Measurements from ENCODE around the gene SEPTIN11. TPM values are rescaled to one million over a fixed set of nuclear protein-coding genes. Genes with fewer than 3 reads are reported as not detected.

The SEPTIN11 gene
- total RNA-seq (100 to 1,000 TPM; 104 to 126 TPM), polyA plus RNA-seq (10 to 100 TPM; 20.4 to 24.5 TPM)
- long read RNA-seq, donor 1, full-length matches to known transcripts: 23 of 301 reads
- long read RNA-seq, donor 1, partial matches to known transcripts: 130 of 301 reads
- long read RNA-seq, donor 1, other reads (novel, unspliced or antisense): 148 of 301 reads
- long read RNA-seq, donor 2, full-length matches to known transcripts: 8 of 115 reads
- long read RNA-seq, donor 2, partial matches to known transcripts: 53 of 115 reads
- long read RNA-seq, donor 2, other reads (novel, unspliced or antisense): 54 of 115 reads
- long read RNA-seq, donor 3, full-length matches to known transcripts: 12 of 188 reads
- long read RNA-seq, donor 3, partial matches to known transcripts: 66 of 188 reads
- long read RNA-seq, donor 3, other reads (novel, unspliced or antisense): 110 of 188 reads
- long read RNA-seq, donor 4, full-length matches to known transcripts: 10 of 21 reads
- long read RNA-seq, donor 4, partial matches to known transcripts: 11 of 21 reads
- long read RNA-seq, donor 4, other reads (novel, unspliced or antisense): 0 of 21 reads
- long read RNA-seq, donor 5, full-length matches to known transcripts: 37 of 347 reads
- long read RNA-seq, donor 5, partial matches to known transcripts: 153 of 347 reads
- long read RNA-seq, donor 5, other reads (novel, unspliced or antisense): 157 of 347 reads

DNA sequence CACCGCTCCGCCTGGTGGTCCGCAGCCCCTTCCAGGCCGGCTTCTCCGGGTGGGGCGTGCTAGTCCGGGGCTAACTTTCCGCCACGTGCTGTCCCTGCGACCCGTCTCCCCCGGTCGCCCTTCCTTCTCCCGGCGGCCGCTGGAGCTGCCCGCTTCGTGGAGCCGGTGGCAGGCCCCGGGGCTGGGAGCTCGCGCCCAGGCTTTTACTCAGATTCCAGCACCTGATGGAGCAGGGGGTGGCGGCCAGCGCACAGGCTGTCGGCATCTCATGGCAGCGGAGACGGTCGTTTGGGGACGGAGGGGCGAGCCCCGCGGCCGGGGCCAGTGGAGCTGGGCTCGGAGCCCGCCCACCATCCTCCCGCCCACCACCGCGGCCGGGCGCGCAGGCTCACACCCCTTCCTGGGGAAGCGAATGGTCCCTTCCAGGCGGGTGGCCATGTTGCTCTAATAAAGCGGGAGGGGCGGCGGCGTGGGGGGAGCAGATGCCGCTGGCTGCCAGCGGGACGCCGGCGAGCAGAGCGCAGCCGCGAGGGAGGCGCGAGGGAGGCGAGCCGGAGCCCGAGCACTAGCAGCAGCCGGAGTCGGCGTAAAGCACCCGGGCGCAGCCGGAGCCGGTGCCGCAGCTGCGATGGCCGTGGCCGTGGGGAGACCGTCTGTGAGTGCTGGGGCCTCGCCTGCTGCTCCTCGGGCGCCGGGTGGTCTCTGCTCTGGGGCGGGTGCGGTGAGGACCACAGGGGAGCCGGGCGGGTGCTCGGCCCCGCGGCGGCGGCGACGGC, at the start of gene SEPTIN11:
Gene SEPTIN11 (plus strand): TSS at position 477 of the 776 bp plus-strand sequence. CDS start 152 bp downstream, at position 629.
- H3K4me1 ChIP-seq (ENCODE audit: control insufficient read depth in 5 of 5, insufficient read depth in 5 of 5, low read length in 5 of 5): peaks cover 2 to 44% (median 12%) of the 10 kb centered on the region in 5 donors
- H3K27me3 ChIP-seq (ENCODE audit: control insufficient read depth in 3 of 3, insufficient read depth in 3 of 3, low read length in 2 of 3): no peaks in the 10 kb centered on the region
- 0% methylated on average over 71 to 87 of the region's 87 CpGs for WGBS, 2 donors
- H3K4me3 ChIP-seq: peak within 1 kb of the TSS; percentile 87
- ATAC-seq (ENCODE audit: insufficient read depth, low FRiP score): peak; percentile 89
- H3K27ac ChIP-seq (ENCODE audit: low read depth in 1 of 2, low read length in 1 of 2): peak within 1 kb of the TSS; percentile 84 to 93
- no peaks in the 10 kb centered on the region for H3K9me3 ChIP-seq (ENCODE audit: control insufficient read depth in 4 of 4, insufficient read depth in 3 of 4, low read length in 3 of 4)
- H3K36me3 ChIP-seq (ENCODE audit: control insufficient read depth in 4 of 4, insufficient read depth in 4 of 4, low read length in 4 of 4): no peaks in the 10 kb centered on the region
- DNase-seq: peak; percentile 97 to 98 (median 97)
- peak within 1 kb of the TSS; percentile 50 to 61 for H3K9ac ChIP-seq (ENCODE audit: insufficient read depth in 1 of 2, low read length in 2 of 2)
- TF ChIP-seq CTCF (IDR thresholded peaks at IDR 0.05; ENCODE audit: control extremely low read depth, extremely low read depth): no peak

- Histone ChIP-seq H3K4me3 (no peak overlapping the region), H3K27me3 (ENCODE audit: control insufficient read depth in 3 of 3, insufficient read depth in 3 of 3, low read length in 2 of 3) (peaks cover 0 to 30% (median 29%) of the 10 kb centered on the region in 3 donors), H3K27ac (ENCODE audit: low read depth in 1 of 2, low read length in 1 of 2) (no peak overlapping the region), H3K36me3 (ENCODE audit: control insufficient read depth in 4 of 4, insufficient read depth in 4 of 4, low read length in 4 of 4) (no peaks in the 10 kb centered on the region), H3K9ac (ENCODE audit: insufficient read depth in 1 of 2, low read length in 2 of 2) (no peak overlapping the region), H3K9me3 (ENCODE audit: control insufficient read depth in 4 of 4, insufficient read depth in 3 of 4, low read length in 3 of 4) (no peaks in the 10 kb centered on the region), H3K4me1 (ENCODE audit: control insufficient read depth in 5 of 5, insufficient read depth in 5 of 5, low read length in 5 of 5) (peaks cover 0 to 14% (median 5%) of the 10 kb centered on the region in 5 donors)
- DNase-seq: no peak
- no peak for TF ChIP-seq CTCF (IDR thresholded peaks at IDR 0.05; ENCODE audit: control extremely low read depth, extremely low read depth)
- ATAC-seq (ENCODE audit: insufficient read depth, low FRiP score): no peak
- 56 to 68% methylated on average over 3 of the region's 3 CpGs for WGBS, 2 donors
These were observed 47.2 kb upstream of the SEPTIN11 start for GRCh38 chr4:76902233-76902890.

GRCh38 chr4:76904646-76905190, 44.8 kb upstream of the SEPTIN11 start:
- peaks cover 0 to 5% (median 0%) of the 10 kb centered on the region in 4 donors for H3K9me3 ChIP-seq (ENCODE audit: control insufficient read depth in 4 of 4, insufficient read depth in 3 of 4, low read length in 3 of 4)
- H3K9ac ChIP-seq (ENCODE audit: insufficient read depth in 1 of 2, low read length in 2 of 2): no peak overlapping the region
- ATAC-seq (ENCODE audit: insufficient read depth, low FRiP score): no peak
- no peak overlapping the region for H3K4me3 ChIP-seq
- H3K36me3 ChIP-seq (ENCODE audit: control insufficient read depth in 4 of 4, insufficient read depth in 4 of 4, low read length in 4 of 4): no peaks in the 10 kb centered on the region
- DNase-seq: no peak
- H3K27ac ChIP-seq (ENCODE audit: low read depth in 1 of 2, low read length in 1 of 2): no peak overlapping the region
- H3K27me3 ChIP-seq (ENCODE audit: control insufficient read depth in 3 of 3, insufficient read depth in 3 of 3, low read length in 2 of 3): peaks cover 0 to 12% (median 12%) of the 10 kb centered on the region in 3 donors
- H3K4me1 ChIP-seq (ENCODE audit: control insufficient read depth in 5 of 5, insufficient read depth in 5 of 5, low read length in 5 of 5): peaks cover 0 to 4% (median 0%) of the 10 kb centered on the region in 5 donors
- no peak for TF ChIP-seq CTCF (IDR thresholded peaks at IDR 0.05; ENCODE audit: control extremely low read depth, extremely low read depth)
- WGBS, 2 donors: 82 to 87% methylated on average over 4 of the region's 4 CpGs

All from lung (tissue), 16 donors.